Subcutaneous abdominal adipose tissue (tissue), 5 donors: ENCODE data around the gene PRDX2.
"Not testable (repeated sequence)": the region's sequence is repeated elsewhere in the genome, so short reads cannot be mapped to it uniquely, and the experiment has no call there.

Experiments used
- H3K27ac ChIP-seq: one replicate; pipeline ENCODE4 v1.7.0; 2013; ENCODE audit warnings: low read depth, mild to moderate bottlenecking, inconsistent platforms, low read length, moderate library complexity
- H3K27me3 ChIP-seq, 5 donors: one replicate each; pipeline ENCODE4 v1.7.0; 2013; ENCODE audit warnings: low read length in 5 of 5, inconsistent platforms in 1 of 5; ENCODE audit not compliant: control insufficient read depth in 5 of 5, insufficient read depth in 4 of 5
- H3K36me3 ChIP-seq, 5 donors: one replicate each; pipeline ENCODE4 v1.7.0; 2013; ENCODE audit warnings: low read length in 5 of 5; ENCODE audit not compliant: control insufficient read depth in 5 of 5, insufficient read depth in 5 of 5
- H3K4me1 ChIP-seq, 5 donors: one replicate each; pipeline ENCODE4 v1.7.0; 2013; ENCODE audit warnings: low read length in 5 of 5, mild to moderate bottlenecking in 3 of 5, moderate library complexity in 1 of 5; ENCODE audit not compliant: control insufficient read depth in 5 of 5, insufficient read depth in 5 of 5
- H3K4me3 ChIP-seq, 5 donors: one replicate each; pipeline ENCODE4 v1.7.0; 2013; ENCODE audit warnings: low read length in 5 of 5, low read depth in 1 of 5
- H3K9ac ChIP-seq, 5 donors: one replicate each; pipeline ENCODE4 v1.7.0; 2013; ENCODE audit warnings: low read length in 5 of 5, mild to moderate bottlenecking in 4 of 5, moderate library complexity in 3 of 5
- H3K9me3 ChIP-seq, 5 donors: one replicate each; pipeline ENCODE4 v1.7.0; 2013; ENCODE audit warnings: low read length in 5 of 5; ENCODE audit not compliant: control insufficient read depth in 5 of 5
- donor health status: healthy.
- donor health status: healthy.
- donor health status: healthy.
- donor health status: healthy.
- donor health status: healthy.

Gene PRDX2

GRCh38 chr19:12825254-12826131 is 23.9 kb upstream of the PRDX2 start:
- Histone ChIP-seq H3K4me1 (peaks cover 0 to 13% (median 10%) of the 10 kb centered on the region in 5 donors), H3K27me3 (peaks cover 11 to 36% (median 26%) of the 10 kb centered on the region in 5 donors), H3K9me3 (peaks cover 0 to 5% (median 3%) of the 10 kb centered on the region in 5 donors), H3K9ac (no peak overlapping the region), H3K27ac (no peak overlapping the region), H3K36me3 (no peaks in the 10 kb centered on the region), H3K4me3 (peak overlapping the region in 1 of 5 donors; percentile 41)

DNA sequence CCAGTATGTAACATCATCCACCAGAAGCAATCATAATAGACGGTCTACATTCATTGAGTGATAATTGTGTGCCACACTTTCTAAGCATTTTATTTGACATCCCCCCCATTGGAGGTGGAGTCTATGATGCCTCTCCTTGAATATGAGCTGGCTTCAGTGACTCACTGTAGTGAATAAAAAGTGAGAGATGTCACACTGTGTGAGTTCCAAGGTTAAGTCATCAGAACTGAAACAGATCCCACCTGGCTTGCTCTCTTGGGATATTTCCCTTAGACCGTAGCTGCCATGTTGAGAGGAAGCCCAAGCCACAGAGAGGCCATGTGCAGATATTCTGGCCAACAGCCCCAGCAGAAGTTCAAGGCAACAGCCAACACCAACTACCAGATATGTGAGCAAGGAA is 20.2 kb upstream of the PRDX2 start:
- H3K4me1 ChIP-seq = peaks cover 0 to 9% (median 6%) of the 10 kb centered on the region in 5 donors
- no peak overlapping the region for H3K9ac ChIP-seq
- H3K9me3 ChIP-seq = peaks cover 0 to 5% (median 3%) of the 10 kb centered on the region in 5 donors
- H3K27ac ChIP-seq = no peak overlapping the region
- peaks cover 0 to 15% (median 12%) of the 10 kb centered on the region in 5 donors for H3K27me3 ChIP-seq
- H3K4me3 ChIP-seq = no peak overlapping the region
- no peaks in the 10 kb centered on the region for H3K36me3 ChIP-seq

DNA sequence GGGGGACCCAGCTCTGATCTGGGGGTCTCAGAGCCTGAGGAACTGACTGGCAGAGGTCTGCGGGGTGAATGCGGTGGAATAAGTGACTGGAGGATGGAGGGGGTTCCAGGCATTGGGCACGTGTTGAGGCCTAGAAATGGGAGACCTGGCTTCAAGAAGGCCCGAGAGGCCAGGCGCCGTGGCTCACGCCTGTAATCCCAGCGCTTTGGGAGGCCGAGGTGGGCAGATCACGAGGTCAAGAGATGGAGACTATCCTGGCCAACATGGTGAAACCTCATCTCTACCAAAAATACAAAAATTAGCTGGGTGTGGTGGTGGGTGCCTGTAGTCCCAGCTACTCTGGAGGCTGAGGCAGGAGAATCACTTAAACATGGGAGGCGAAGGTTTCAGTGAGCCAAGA is 16.2 kb upstream of the PRDX2 start:
- not testable (repeated sequence) for H3K27ac ChIP-seq, H3K27me3 ChIP-seq, H3K4me3 ChIP-seq, H3K4me1 ChIP-seq, H3K9me3 ChIP-seq, H3K36me3 ChIP-seq, H3K9ac ChIP-seq

GRCh38 chr19:12817188-12817587 is 15.6 kb upstream of the PRDX2 start:
- not testable (repeated sequence) for H3K4me1 ChIP-seq, H3K9ac ChIP-seq, H3K36me3 ChIP-seq, H3K27ac ChIP-seq, H3K4me3 ChIP-seq, H3K9me3 ChIP-seq, H3K27me3 ChIP-seq

GRCh38 chr19:12815088-12815487 is 13.5 kb upstream of the PRDX2 start:
- H3K4me1 ChIP-seq = no peaks in the 10 kb centered on the region
- peaks cover 0 to 16% (median 7%) of the 10 kb centered on the region in 5 donors for H3K36me3 ChIP-seq
- no peak overlapping the region for H3K27ac ChIP-seq
- no peaks in the 10 kb centered on the region for H3K9me3 ChIP-seq
- no peaks in the 10 kb centered on the region for H3K27me3 ChIP-seq
- no peak overlapping the region for H3K4me3 ChIP-seq
- H3K9ac ChIP-seq = no peak overlapping the region

GRCh38 chr19:12806242-12807081 is 4.9 kb upstream of the PRDX2 start, which contains the start of gene RNASEH2A:
Gene RNASEH2A (plus strand): TSS chr19:12806584. CDS start chr19:12806674, 90 bp downstream.
- Histone ChIP-seq H3K27me3 (no peaks in the 10 kb centered on the region), H3K4me1 (peaks cover 3 to 29% (median 27%) of the 10 kb centered on the region in 5 donors), H3K36me3 (peaks cover 0 to 10% (median 3%) of the 10 kb centered on the region in 5 donors), H3K4me3 (peak within 1 kb of the TSS; percentile 71 to 81 (median 75)), H3K9me3 (no peaks in the 10 kb centered on the region), H3K27ac (peak within 1 kb of the TSS; percentile 30), H3K9ac (peak within 1 kb of the TSS; percentile 38 to 90 (median 78))

DNA sequence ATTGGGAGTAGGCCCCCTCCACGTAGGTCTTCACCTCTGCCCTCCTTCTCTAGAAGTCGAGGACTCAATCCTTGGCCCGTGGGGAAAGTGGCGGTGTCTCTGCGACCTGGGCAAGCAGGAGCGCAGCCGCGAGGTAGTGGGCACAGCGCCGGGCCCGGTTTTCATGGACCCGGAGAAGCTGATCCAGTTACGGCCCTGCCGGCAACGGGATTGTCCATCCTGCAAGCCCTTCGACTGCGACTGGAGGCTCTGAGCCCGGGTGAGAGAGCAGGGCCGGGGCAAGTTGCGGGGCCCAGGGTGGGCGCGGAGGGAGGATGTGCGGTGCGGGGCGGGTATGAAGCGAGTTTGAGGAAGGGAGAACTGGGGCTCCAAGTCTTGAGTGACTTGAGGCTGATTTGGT is 2.5 kb upstream of the PRDX2 start:
- no peaks in the 10 kb centered on the region for H3K27me3 ChIP-seq
- H3K4me1 ChIP-seq = peaks cover 11 to 45% (median 43%) of the 10 kb centered on the region in 5 donors

GRCh38 chr19:12802267-12803106 is 887 bp upstream of the PRDX2 start:
- Histone ChIP-seq H3K36me3 (peaks cover 0 to 19% (median 12%) of the 10 kb centered on the region in 5 donors), H3K27ac (no peak overlapping the region), H3K4me3 (peak overlapping the region; percentile 79 to 97 (median 94)), H3K27me3 (no peaks in the 10 kb centered on the region), H3K4me1 (peaks cover 11 to 45% (median 43%) of the 10 kb centered on the region in 5 donors), H3K9me3 (no peaks in the 10 kb centered on the region), H3K9ac (peak overlapping the region in 4 of 5 donors; percentile 63 to 94 (median 88))

More for the DNA sequence above, 2.5 kb upstream of the PRDX2 start:
- Histone ChIP-seq H3K36me3 (peaks cover 0 to 15% (median 10%) of the 10 kb centered on the region in 5 donors), H3K4me3 (no peak overlapping the region), H3K27ac (no peak overlapping the region), H3K9me3 (no peaks in the 10 kb centered on the region), H3K9ac (no peak overlapping the region)

GRCh38 chr19:12800923-12801465 is 606 bp downstream of the PRDX2 start:
- H3K4me1 ChIP-seq = peaks cover 10 to 38% (median 34%) of the 10 kb centered on the region in 5 donors
- H3K9ac ChIP-seq = peak overlapping the region; percentile 56 to 94 (median 85)
- H3K36me3 ChIP-seq = peaks cover 0 to 28% (median 15%) of the 10 kb centered on the region in 5 donors
- no peaks in the 10 kb centered on the region for H3K27me3 ChIP-seq
- peak overlapping the region; percentile 67 to 97 (median 94) for H3K4me3 ChIP-seq
- peak overlapping the region; percentile 60 for H3K27ac ChIP-seq
- H3K9me3 ChIP-seq = no peaks in the 10 kb centered on the region
